Liver (tissue), 9 donors: ENCODE measurements around the gene H2AZ2. TPM values are rescaled to one million over a fixed set of nuclear protein-coding genes. Genes with fewer than 3 reads are reported as not detected.
"Not testable (repeated sequence)": the region's sequence is repeated elsewhere in the genome, so short reads cannot be mapped to it uniquely, and the experiment has no call there.

Source experiments
- DNase-seq: peaks from one replicate; pipeline ENCODE4 v3.0.0-alpha.2; 2017; ENCODE audit warnings: low spot score
- H3K27ac ChIP-seq, 2 donors: one replicate each; pipeline ENCODE4 v1.7.0; 2013; ENCODE audit warnings: inconsistent platforms in 2 of 2, low read length in 2 of 2, control low read depth in 1 of 2, low read depth in 1 of 2, mild to moderate bottlenecking in 1 of 2
- H3K27me3 ChIP-seq, 4 donors: one replicate each; pipeline versions ENCODE4 v1.6.1 to v1.7.0; 2013; ENCODE audit warnings: low read length in 3 of 4, inconsistent platforms in 1 of 4, mild to moderate bottlenecking in 1 of 4, moderate library complexity in 1 of 4; ENCODE audit not compliant: control insufficient read depth in 4 of 4, insufficient read depth in 4 of 4
- H3K36me3 ChIP-seq, 4 donors: one replicate each; pipeline versions ENCODE4 v1.6.1 to v1.7.0; 2013; ENCODE audit warnings: low read length in 3 of 4, mild to moderate bottlenecking in 3 of 4, low read depth in 1 of 4, moderate library complexity in 1 of 4; ENCODE audit not compliant: control insufficient read depth in 4 of 4, insufficient read depth in 3 of 4
- H3K4me1 ChIP-seq, 4 donors: one replicate each; pipeline versions ENCODE4 v1.6.1 to v1.7.0; 2013; ENCODE audit warnings: low read length in 3 of 4, mild to moderate bottlenecking in 3 of 4, moderate library complexity in 1 of 4; ENCODE audit not compliant: control insufficient read depth in 4 of 4, insufficient read depth in 4 of 4
- H3K4me3 ChIP-seq, 3 donors: one replicate each; pipeline versions ENCODE4 v1.6.1 to v1.7.0; 2013; ENCODE audit warnings: low read length in 3 of 3, control low read depth in 1 of 3, low read depth in 1 of 3, mild to moderate bottlenecking in 1 of 3
- H3K9ac ChIP-seq, 2 donors: one replicate each; pipeline ENCODE4 v1.7.0; 2013; ENCODE audit warnings: low read length in 2 of 2, mild to moderate bottlenecking in 2 of 2, moderate library complexity in 2 of 2, control low read depth in 1 of 2, low read depth in 1 of 2
- H3K9me3 ChIP-seq, 4 donors: one replicate each; pipeline versions ENCODE4 v1.6.1 to v1.7.0; 2013; ENCODE audit warnings: low read length in 3 of 4; ENCODE audit not compliant: control insufficient read depth in 4 of 4
- CTCF ChIP-seq: fragments of 150-350 bp; IDR thresholded peaks from 2 replicates; pipeline ENCODE4 v1.5.1; 2017; ENCODE audit warnings: improper control_type of control experiment, low read depth, low read length; ENCODE audit not compliant: missing input control
- FOXA2 ChIP-seq: IDR thresholded peaks from 2 replicates; pipeline ENCODE4 v1.6.1; 2016; ENCODE audit warnings: antibody characterized with exemption
- GABPA ChIP-seq, 2 donors: IDR thresholded peaks in 1 of 2; conservative IDR thresholded peaks in 1 of 2; 2 replicates each; pipeline ENCODE4 v1.6.1; 2016; ENCODE audit warnings: antibody characterized with exemption in 2 of 2, mild to moderate bottlenecking in 1 of 2, moderate library complexity in 1 of 2
- HNF4A ChIP-seq, 2 donors: conservative IDR thresholded peaks; 2 replicates each; pipeline ENCODE4 v1.6.1; 2016; ENCODE audit warnings: antibody characterized with exemption in 2 of 2, mild to moderate bottlenecking in 2 of 2
- HNF4G ChIP-seq: IDR thresholded peaks from 2 replicates; pipeline ENCODE4 v1.6.1; 2016; ENCODE audit warnings: antibody characterized with exemption
- JUND ChIP-seq, 2 donors: IDR thresholded peaks; 2 replicates each; pipeline ENCODE4 v1.6.1; 2016; ENCODE audit warnings: antibody characterized with exemption in 2 of 2
- NR2F2 ChIP-seq: IDR thresholded peaks from 2 replicates; pipeline ENCODE4 v1.6.1; 2016; ENCODE audit warnings: antibody characterized with exemption
- RXRA ChIP-seq, 2 donors: IDR thresholded peaks; 2 replicates each; pipeline ENCODE4 v1.6.1; 2017 to 2018; ENCODE audit warnings: antibody characterized with exemption in 2 of 2, mild to moderate bottlenecking in 1 of 2
- SP1 ChIP-seq: IDR thresholded peaks from 2 replicates; pipeline ENCODE4 v1.6.1; 2018; ENCODE audit warnings: antibody characterized with exemption, mild to moderate bottlenecking
- TAF1 ChIP-seq: conservative IDR thresholded peaks from 2 replicates; pipeline ENCODE4 v1.6.1; 2016; ENCODE audit warnings: antibody characterized with exemption, mild to moderate bottlenecking
- YY1 ChIP-seq: IDR thresholded peaks from 2 replicates; pipeline ENCODE4 v1.6.1; 2016; ENCODE audit warnings: antibody characterized with exemption, mild to moderate bottlenecking
- WGBS: extraction: QIAGEN DNeasy Blood & Tissue Kit; methylation state at CpG from one replicate; pipeline ENCODE4 v1.1.7; 2013; 5-methylcytosine and 5-hydroxymethylcytosine counted together
- polyA plus RNA-seq, 2 donors: library from polyadenylated mRNA; stranded (reverse) in 1 of 2; unstranded in 1 of 2; fragments of 200-250 nt in 1 of 2; fragments of >200 nt in 1 of 2; fragmentation: Nextera tagmentation in 1 of 2; extraction: Ambion mirVana in 1 of 2; gene quantifications; one replicate each; pipeline versions ENCODE4 v1.2.1 to v1.2.3, GENCODE V29; 2013 to 2015
- total RNA-seq, 2 donors: library from RNA; depleted of rRNA; stranded (reverse); fragments of >200 nt; gene quantifications; one replicate each; pipeline ENCODE4 v1.2.3, GENCODE V29; 2014
- TF ChIP-seq, protein P1 (sequence below): IDR thresholded peaks from 2 replicates; pipeline ENCODE4 v1.6.1; 2016; ENCODE audit warnings: antibody characterized with exemption
- TF ChIP-seq, protein P2 (sequence below): IDR thresholded peaks from 2 replicates; pipeline ENCODE4 v1.6.1; 2016; ENCODE audit warnings: antibody characterized with exemption, mild to moderate bottlenecking
- donor health status: healthy.
- donor health status: healthy.
- donor health status: healthy.
- donor health status: healthy.
- donor health status: healthy.

Gene H2AZ2
- total and polyA plus RNA-seq, 4 donors: 51.3 to 182 (median 69.5) TPM

DNA sequence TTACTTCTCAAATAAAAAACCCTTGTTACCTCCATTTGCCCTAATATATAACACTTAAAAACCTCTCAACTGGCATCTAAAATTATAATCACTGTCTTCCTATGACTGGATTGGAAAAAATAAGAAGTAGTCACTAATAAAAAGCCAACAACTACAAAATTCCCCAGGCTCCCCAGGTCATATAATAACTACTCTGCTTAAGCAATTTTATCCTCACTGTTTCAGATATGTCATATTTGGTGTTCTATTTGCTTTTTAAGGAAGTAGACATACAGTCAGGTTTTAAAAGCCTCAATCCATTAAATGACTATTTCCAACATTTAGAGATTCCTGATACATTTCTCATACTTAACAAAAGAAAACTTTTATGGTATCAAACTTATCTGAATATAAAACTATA lies 2.4 kb downstream of the H2AZ2 start (continued):
- no peak for TF ChIP-seq JUND (IDR thresholded peaks at IDR 0.05)

- H3K27me3 ChIP-seq, H3K9ac ChIP-seq, H3K27ac ChIP-seq, DNase-seq, H3K9me3 ChIP-seq, H3K4me3 ChIP-seq: not testable (repeated sequence)
- H3K36me3 ChIP-seq: peaks cover 0 to 20% (median 5%) of the 10 kb centered on the region in 4 donors
- peaks cover 1 to 12% (median 8%) of the 10 kb centered on the region in 4 donors for H3K4me1 ChIP-seq
- WGBS: 98% methylated on average over 5 of the region's 5 CpGs
Observed at GRCh38 chr7:44843440-44843839, 4.4 kb downstream of the H2AZ2 start.

DNA sequence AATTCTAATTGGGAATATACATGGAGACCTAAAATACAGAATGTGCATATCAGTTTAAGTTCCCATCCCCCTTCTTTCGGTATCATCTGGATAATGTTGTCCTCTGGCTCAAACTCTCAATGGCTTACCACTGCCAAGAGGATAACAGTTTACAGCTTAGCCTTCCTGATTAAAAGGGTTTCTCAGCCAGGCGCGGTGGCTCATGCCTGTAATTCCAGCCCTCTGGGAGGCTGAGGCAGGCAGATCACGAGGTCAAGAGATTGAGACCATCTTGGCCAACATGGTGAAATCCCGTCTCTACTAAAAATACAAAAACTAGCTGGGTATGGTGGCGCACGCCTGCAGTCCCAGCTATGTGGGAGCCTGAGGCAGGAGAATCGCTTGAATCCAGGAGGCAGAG lies 5.2 kb downstream of the H2AZ2 start:
- not testable (repeated sequence) for H3K4me3 ChIP-seq, H3K27ac ChIP-seq, H3K9me3 ChIP-seq, DNase-seq, H3K27me3 ChIP-seq, H3K9ac ChIP-seq
- WGBS: 87% methylated on average over 8 of the region's 8 CpGs
- Histone ChIP-seq H3K4me1 (peaks cover 1 to 12% (median 8%) of the 10 kb centered on the region in 4 donors), H3K36me3 (peaks cover 0 to 21% (median 6%) of the 10 kb centered on the region in 4 donors)

DNA sequence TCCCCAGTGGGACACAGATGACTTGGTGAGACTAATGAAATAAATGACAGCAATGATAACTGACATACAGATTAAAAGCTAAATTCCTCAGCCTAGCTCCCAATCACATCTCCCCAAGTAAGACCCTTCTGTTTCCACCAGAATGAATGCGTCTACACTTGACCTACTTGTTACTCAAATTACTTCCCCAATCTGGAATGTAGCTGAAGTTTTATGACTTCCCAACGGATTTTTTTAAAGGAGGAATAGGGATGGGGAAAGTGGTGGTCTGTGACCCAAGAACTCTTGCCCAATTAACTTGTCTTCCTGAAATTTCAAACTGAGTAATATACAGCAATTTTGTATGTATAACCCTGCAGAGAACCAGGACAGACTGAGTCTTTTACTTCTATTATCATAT lies 9.1 kb downstream of the H2AZ2 start:
- no peaks in the 10 kb centered on the region for H3K4me1 ChIP-seq
- H3K9me3 ChIP-seq: no peaks in the 10 kb centered on the region
- no peak overlapping the region for H3K27ac ChIP-seq
- 90% methylated on average over 2 of the region's 2 CpGs for WGBS
- no peaks in the 10 kb centered on the region for H3K27me3 ChIP-seq
- H3K4me3 ChIP-seq: no peak overlapping the region
- no peak for DNase-seq
- H3K9ac ChIP-seq: no peak overlapping the region
- H3K36me3 ChIP-seq: peaks cover 1 to 27% (median 13%) of the 10 kb centered on the region in 4 donors
- TF ChIP-seq CTCF (no peak), JUND (IDR thresholded peaks at IDR 0.05) (no peak), SP1 (no peak), RXRA (IDR thresholded peaks at IDR 0.05) (no peak), YY1 (no peak), TAF1 (no peak), HNF4A (conservative IDR thresholded peaks at IDR 0.05) (no peak), GABPA (IDR thresholded peaks at IDR 0.05 in 1 of 2, conservative IDR thresholded peaks at IDR 0.05 in 1 of 2) (no peak), NR2F2 (no peak), HNF4G (no peak), FOXA2 (no peak)
- TF ChIP-seq, protein P1, sequence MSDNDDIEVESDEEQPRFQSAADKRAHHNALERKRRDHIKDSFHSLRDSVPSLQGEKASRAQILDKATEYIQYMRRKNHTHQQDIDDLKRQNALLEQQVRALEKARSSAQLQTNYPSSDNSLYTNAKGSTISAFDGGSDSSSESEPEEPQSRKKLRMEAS: no peak
- TF ChIP-seq, protein P2, sequence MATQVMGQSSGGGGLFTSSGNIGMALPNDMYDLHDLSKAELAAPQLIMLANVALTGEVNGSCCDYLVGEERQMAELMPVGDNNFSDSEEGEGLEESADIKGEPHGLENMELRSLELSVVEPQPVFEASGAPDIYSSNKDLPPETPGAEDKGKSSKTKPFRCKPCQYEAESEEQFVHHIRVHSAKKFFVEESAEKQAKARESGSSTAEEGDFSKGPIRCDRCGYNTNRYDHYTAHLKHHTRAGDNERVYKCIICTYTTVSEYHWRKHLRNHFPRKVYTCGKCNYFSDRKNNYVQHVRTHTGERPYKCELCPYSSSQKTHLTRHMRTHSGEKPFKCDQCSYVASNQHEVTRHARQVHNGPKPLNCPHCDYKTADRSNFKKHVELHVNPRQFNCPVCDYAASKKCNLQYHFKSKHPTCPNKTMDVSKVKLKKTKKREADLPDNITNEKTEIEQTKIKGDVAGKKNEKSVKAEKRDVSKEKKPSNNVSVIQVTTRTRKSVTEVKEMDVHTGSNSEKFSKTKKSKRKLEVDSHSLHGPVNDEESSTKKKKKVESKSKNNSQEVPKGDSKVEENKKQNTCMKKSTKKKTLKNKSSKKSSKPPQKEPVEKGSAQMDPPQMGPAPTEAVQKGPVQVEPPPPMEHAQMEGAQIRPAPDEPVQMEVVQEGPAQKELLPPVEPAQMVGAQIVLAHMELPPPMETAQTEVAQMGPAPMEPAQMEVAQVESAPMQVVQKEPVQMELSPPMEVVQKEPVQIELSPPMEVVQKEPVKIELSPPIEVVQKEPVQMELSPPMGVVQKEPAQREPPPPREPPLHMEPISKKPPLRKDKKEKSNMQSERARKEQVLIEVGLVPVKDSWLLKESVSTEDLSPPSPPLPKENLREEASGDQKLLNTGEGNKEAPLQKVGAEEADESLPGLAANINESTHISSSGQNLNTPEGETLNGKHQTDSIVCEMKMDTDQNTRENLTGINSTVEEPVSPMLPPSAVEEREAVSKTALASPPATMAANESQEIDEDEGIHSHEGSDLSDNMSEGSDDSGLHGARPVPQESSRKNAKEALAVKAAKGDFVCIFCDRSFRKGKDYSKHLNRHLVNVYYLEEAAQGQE: no peak
